Activated CD8-positive, alpha-beta T cell treated with anti-CD3 and anti-CD28 coated beads, Interleukin-2, amount 10 ng/mL, durations not matched to agents 7 days and 5 days (primary cell): Measurements from ENCODE around the gene SNX15. TPM values are rescaled to one million over a fixed set of nuclear protein-coding genes. Genes with fewer than 3 reads are reported as not detected.
A peak's percentile ranks its signal among the peaks of the same experiment; 100 is the strongest.
"Not testable (repeated sequence)": the region's sequence is repeated elsewhere in the genome, so short reads cannot be mapped to it uniquely, and the experiment has no call there.

Experiments used
- ATAC-seq: fragments of 150-1000 bp; cut with Tn5 transposase; one replicate; pipeline ENCODE4 v1.10.0; 2021; ENCODE audit warnings: moderate library complexity
- CTCF ChIA-PET: fragments of 350-600 bp; sonication (Branson Sonifier 250); formaldehyde crosslinking; loops from one replicate; lab custom pipeline; 2021; ENCODE audit warnings: antibody characterized with exemption; lab: Charles Lee
- POLR2A ChIA-PET: fragments of 350-600 bp; sonication (Branson Sonifier 250); formaldehyde crosslinking; loops from one replicate; lab custom pipeline; 2021; ENCODE audit warnings: antibody characterized with exemption; lab: Charles Lee
- DNase-seq: peaks from one replicate; pipeline ENCODE4 v3.0.0-alpha.2; 2020
- H3K27ac Mint-ChIP-seq: one replicate; pipeline ENCODE4 v1.8.0; 2021; ENCODE audit warnings: mild to moderate bottlenecking, mixed read lengths
- H3K27me3 Mint-ChIP-seq: one replicate; pipeline ENCODE4 v1.8.0; 2021; ENCODE audit warnings: low read depth, mixed read lengths
- H3K36me3 Mint-ChIP-seq: one replicate; pipeline ENCODE4 v1.8.0; 2021; ENCODE audit warnings: low read depth, mixed read lengths
- H3K4me1 Mint-ChIP-seq: one replicate; pipeline ENCODE4 v1.8.0; 2021; ENCODE audit warnings: low read depth, mixed read lengths
- H3K4me3 Mint-ChIP-seq: one replicate; pipeline ENCODE4 v1.8.0; 2021; ENCODE audit warnings: mild to moderate bottlenecking, mixed read lengths
- H3K9me3 Mint-ChIP-seq: one replicate; pipeline ENCODE4 v1.8.0; 2022; ENCODE audit warnings: mixed read lengths; ENCODE audit not compliant: insufficient read depth
- total RNA-seq, 2 experiments: library from RNA; stranded (reverse); gene quantifications; one replicate each; pipeline ENCODE4 v1.2.3, GENCODE V29; 2021

Gene SNX15
- total RNA-seq, 2 experiments from 2014 or later, result 21.2 to 25.7 TPM

- Mint-ChIP-seq H3K27ac (peak overlapping the region; percentile 29), H3K4me1 (peaks cover 37% of the 10 kb centered on the region), H3K9me3 (no peaks in the 10 kb centered on the region), H3K36me3 (peaks cover 33% of the 10 kb centered on the region), H3K27me3 (no peaks in the 10 kb centered on the region), H3K4me3 (no peak overlapping the region)
- ATAC-seq, result no peak
- CTCF ChIA-PET, result no interaction called here
- POLR2A ChIA-PET, result no interaction called here
- DNase-seq, result no peak
Observed at GRCh38 chr11:65016705-65017104, 10.5 kb upstream of the SNX15 start.

GRCh38 chr11:65017937-65018336 is 9.3 kb upstream of the SNX15 start:
- Mint-ChIP-seq H3K27ac (no peak overlapping the region), H3K9me3 (no peaks in the 10 kb centered on the region), H3K4me1 (peaks cover 39% of the 10 kb centered on the region), H3K36me3 (peaks cover 38% of the 10 kb centered on the region), H3K4me3 (no peak overlapping the region), H3K27me3 (no peaks in the 10 kb centered on the region)
- ChIA-PET POLR2A (interaction anchor here (1.6 kb wide), 1 partner anchor 23 kb away, joined by 6 read pairs; the partner anchor contains the start of gene SAC3D1), CTCF (interaction anchor here (1.5 kb wide), 1 partner anchor 94 kb away, joined by 5 read pairs; the partner anchor contains the start of gene TM7SF2)
- no peak for DNase-seq
- no peak for ATAC-seq

GRCh38 chr11:65019824-65020223 is 7.4 kb upstream of the SNX15 start:
- POLR2A ChIA-PET, result no interaction called here
- peaks cover 38% of the 10 kb centered on the region for H3K36me3 Mint-ChIP-seq
- no peak overlapping the region for H3K4me3 Mint-ChIP-seq
- peaks cover 31% of the 10 kb centered on the region for H3K4me1 Mint-ChIP-seq
- CTCF ChIA-PET, result no interaction called here
- ATAC-seq (no peak), DNase-seq (no peak)
- no peak overlapping the region for H3K27ac Mint-ChIP-seq
- H3K27me3 Mint-ChIP-seq, result no peaks in the 10 kb centered on the region
- no peaks in the 10 kb centered on the region for H3K9me3 Mint-ChIP-seq

DNA sequence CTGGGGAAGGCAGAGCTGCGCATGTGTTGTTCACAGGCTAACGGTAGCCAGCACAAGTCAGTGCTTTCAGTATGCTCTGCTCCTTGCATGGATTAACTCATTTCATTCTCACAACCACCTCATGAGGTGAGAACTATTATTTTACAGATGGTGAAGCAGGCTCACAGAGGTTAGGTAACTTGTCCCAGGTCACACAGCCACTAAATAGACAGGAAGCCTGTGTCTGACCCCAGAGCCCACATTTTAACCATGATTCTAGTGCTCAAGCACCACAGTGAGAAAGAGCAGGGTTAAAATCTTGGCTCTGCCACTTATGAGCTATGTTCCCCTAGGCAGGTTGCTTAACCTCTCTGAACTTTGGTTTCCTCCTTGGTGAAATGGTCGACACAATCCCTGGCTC is 6.2 kb upstream of the SNX15 start:
- POLR2A ChIA-PET, result interaction anchor here (1.0 kb wide), 1 partner anchor 9 kb away, joined by 6 read pairs; no protein-coding TSS in a partner anchor
- no peaks in the 10 kb centered on the region for H3K9me3 Mint-ChIP-seq
- peak overlapping the region; percentile 43 for H3K27ac Mint-ChIP-seq
- peaks cover 26% of the 10 kb centered on the region for H3K4me1 Mint-ChIP-seq
- peaks cover 2% of the 10 kb centered on the region for H3K27me3 Mint-ChIP-seq
- ATAC-seq (peak; percentile 57), DNase-seq (peak; percentile 53)
- CTCF ChIA-PET, result no interaction called here
- H3K4me3 Mint-ChIP-seq, result no peak overlapping the region
- peaks cover 38% of the 10 kb centered on the region for H3K36me3 Mint-ChIP-seq

- ChIA-PET POLR2A (interaction anchor here (1.0 kb wide), 1 partner anchor 8 kb away, joined by 6 read pairs; no protein-coding TSS in a partner anchor), CTCF (no interaction called here)
- no peaks in the 10 kb centered on the region for H3K9me3 Mint-ChIP-seq
- no peak overlapping the region for H3K4me3 Mint-ChIP-seq
- peaks cover 22% of the 10 kb centered on the region for H3K4me1 Mint-ChIP-seq
- ATAC-seq, result no peak
- H3K36me3 Mint-ChIP-seq, result peaks cover 35% of the 10 kb centered on the region
- H3K27me3 Mint-ChIP-seq, result peaks cover 2% of the 10 kb centered on the region
- H3K27ac Mint-ChIP-seq, result peak overlapping the region; percentile 43
- DNase-seq, result no peak
Observed at GRCh38 chr11:65021509-65021908, 5.7 kb upstream of the SNX15 start.

GRCh38 chr11:65023502-65023901 is 3.7 kb upstream of the SNX15 start:
- H3K9me3 Mint-ChIP-seq, H3K27me3 Mint-ChIP-seq, DNase-seq, ATAC-seq, H3K27ac Mint-ChIP-seq, POLR2A ChIA-PET, CTCF ChIA-PET, H3K4me3 Mint-ChIP-seq: not testable (repeated sequence)
- Mint-ChIP-seq H3K36me3 (peaks cover 21% of the 10 kb centered on the region), H3K4me1 (peaks cover 34% of the 10 kb centered on the region)

- Mint-ChIP-seq H3K27ac (peak overlapping the region; percentile 91), H3K4me3 (peak overlapping the region; percentile 75), H3K9me3 (no peaks in the 10 kb centered on the region), H3K27me3 (peaks cover 2% of the 10 kb centered on the region), H3K4me1 (peaks cover 26% of the 10 kb centered on the region), H3K36me3 (peaks cover 9% of the 10 kb centered on the region)
- ChIA-PET CTCF (interaction anchor here (1.1 to 5.9 kb wide), 5 partner anchors 13 to 179 kb away, joined by 3 to 47 read pairs (median 4); partner anchors contain the start of genes ARL2 and SAC3D1), POLR2A (interaction anchor here (1.0 to 4.2 kb wide), 3 partner anchors 12 to 84 kb away, joined by 3 to 15 read pairs (median 7); partner anchors contain the start of genes ARL2 and SAC3D1)
- ATAC-seq (no peak), DNase-seq (no peak)
Observed at GRCh38 chr11:65026810-65027209, 429 bp upstream of the SNX15 start.

DNA sequence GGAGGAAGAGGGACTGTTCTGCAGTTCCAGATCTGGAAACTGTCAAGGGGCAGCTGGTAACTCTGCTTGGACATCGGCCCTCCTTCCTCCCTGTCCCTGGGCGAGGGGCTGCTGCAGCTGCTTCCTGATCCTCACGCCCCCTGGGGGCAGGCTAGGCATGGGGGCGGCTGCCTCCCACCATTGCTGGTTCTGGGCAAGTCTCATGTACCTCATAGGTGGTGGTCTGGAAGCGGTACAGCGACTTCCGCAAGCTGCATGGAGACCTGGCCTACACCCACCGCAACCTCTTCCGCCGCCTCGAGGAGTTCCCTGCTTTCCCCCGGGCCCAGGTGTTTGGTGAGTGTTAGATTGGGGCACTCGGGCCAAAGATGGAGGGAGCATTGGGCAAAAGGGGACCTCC is 5.0 kb downstream of the SNX15 start:
- Mint-ChIP-seq H3K36me3 (peaks cover 4% of the 10 kb centered on the region), H3K9me3 (no peaks in the 10 kb centered on the region), H3K4me1 (peaks cover 14% of the 10 kb centered on the region), H3K27ac (no peak overlapping the region), H3K4me3 (no peak overlapping the region), H3K27me3 (no peaks in the 10 kb centered on the region)
- POLR2A ChIA-PET, result no interaction called here
- DNase-seq, result no peak
- CTCF ChIA-PET, result interaction anchor here (0.6 to 2.0 kb wide), 3 partner anchors 18 to 298 kb away, joined by 3 to 7 read pairs (median 3); partner anchors contain the start of gene ARL2
- no peak for ATAC-seq

GRCh38 chr11:65034423-65034822 is 7.2 kb downstream of the SNX15 start:
- no peak overlapping the region for H3K4me3 Mint-ChIP-seq
- no peak for DNase-seq
- no peak for ATAC-seq
- no peaks in the 10 kb centered on the region for H3K9me3 Mint-ChIP-seq
- H3K36me3 Mint-ChIP-seq, result peaks cover 8% of the 10 kb centered on the region
- no peaks in the 10 kb centered on the region for H3K27me3 Mint-ChIP-seq
- CTCF ChIA-PET, result interaction anchor here (0.7 kb wide), 1 partner anchor 131 kb away, joined by 3 read pairs; no protein-coding TSS in a partner anchor
- peaks cover 3% of the 10 kb centered on the region for H3K4me1 Mint-ChIP-seq
- no peak overlapping the region for H3K27ac Mint-ChIP-seq
- POLR2A ChIA-PET, result no interaction called here

DNA sequence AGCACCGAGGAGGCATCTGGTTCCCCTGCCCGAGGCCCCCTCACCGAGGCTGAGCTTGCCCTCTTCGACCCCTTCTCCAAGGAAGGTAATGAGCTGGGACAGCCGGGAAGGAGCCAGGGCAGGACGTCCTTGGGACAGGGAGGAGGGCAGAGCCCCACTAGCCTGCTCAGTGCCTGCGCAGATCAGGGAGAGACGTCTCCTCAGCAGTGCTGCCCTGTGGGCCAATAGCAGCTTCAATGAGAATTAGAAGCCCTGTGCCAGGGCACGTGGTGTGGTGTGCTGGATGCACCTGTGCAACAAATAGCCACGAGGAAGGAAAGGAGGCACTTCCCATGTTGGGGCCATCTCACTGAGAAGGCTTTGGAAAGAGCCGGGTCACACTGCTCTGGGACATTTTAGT is 8.3 kb downstream of the SNX15 start:
- H3K4me3 Mint-ChIP-seq, result no peak overlapping the region
- no peaks in the 10 kb centered on the region for H3K27me3 Mint-ChIP-seq
- peaks cover 10% of the 10 kb centered on the region for H3K4me1 Mint-ChIP-seq
- ChIA-PET CTCF (interaction anchor here (1.0 kb wide), 1 partner anchor 23 kb away, joined by 3 read pairs; no protein-coding TSS in a partner anchor), POLR2A (no interaction called here)
- DNase-seq, result no peak
- H3K9me3 Mint-ChIP-seq, result no peaks in the 10 kb centered on the region
- no peak for ATAC-seq
- no peak overlapping the region for H3K27ac Mint-ChIP-seq
- H3K36me3 Mint-ChIP-seq, result peaks cover 8% of the 10 kb centered on the region

- DNase-seq, result no peak
- H3K4me3 Mint-ChIP-seq, result no peak overlapping the region
- peaks cover 7% of the 10 kb centered on the region for H3K36me3 Mint-ChIP-seq
- ChIA-PET CTCF (interaction anchor here (1.0 to 2.0 kb wide), 3 partner anchors 12 to 189 kb away, joined by 3 to 5 read pairs (median 3); partner anchors contain the start of gene ARL2), POLR2A (interaction anchor here (0.6 kb wide), 2 partner anchors 60 to 173 kb away, joined by 3 read pairs; no protein-coding TSS in a partner anchor)
- peaks cover 14% of the 10 kb centered on the region for H3K4me1 Mint-ChIP-seq
- ATAC-seq, result no peak
- no peaks in the 10 kb centered on the region for H3K27me3 Mint-ChIP-seq
- H3K27ac Mint-ChIP-seq, result no peak overlapping the region
- H3K9me3 Mint-ChIP-seq, result no peaks in the 10 kb centered on the region
Observed at GRCh38 chr11:65036931-65037330, 9.7 kb downstream of the SNX15 start.

GRCh38 chr11:65040520-65040846 is 13.2 kb downstream of the SNX15 start:
- ChIA-PET POLR2A (interaction anchor here (0.6 to 3.8 kb wide), 17 partner anchors 10 to 385 kb away, joined by 3 to 19 read pairs (median 4); partner anchors contain the start of genes ARL2, CDCA5, FAU and MRPL49), CTCF (interaction anchor here (1.0 to 2.9 kb wide), 8 partner anchors 12 to 81 kb away, joined by 3 to 32 read pairs (median 5); partner anchors contain the start of genes ARL2, FAU, MRPL49 and SNX15)
- ATAC-seq, result no peak
- Mint-ChIP-seq H3K9me3 (no peaks in the 10 kb centered on the region), H3K4me3 (peak overlapping the region; percentile 86), H3K36me3 (peaks cover 24% of the 10 kb centered on the region), H3K27ac (peak overlapping the region; percentile 95), H3K4me1 (peaks cover 33% of the 10 kb centered on the region), H3K27me3 (no peaks in the 10 kb centered on the region)
- no peak for DNase-seq
